ENCODE measurements around the gene GALNT10.

Gene GALNT10

GRCh38 chr5:154214371-154215106 lies 24.0 kb downstream of the GALNT10 start:
- no peak overlapping the region for H2BK12ac ChIP-seq (ENCODE audit: low read length)
- no peak overlapping the region for H2BK120ac ChIP-seq (ENCODE audit: low read depth, low read length)
- H3K4me3 ChIP-seq (ENCODE audit: low read length in 2 of 2) = no peak overlapping the region
- H3K27ac ChIP-seq (replicated peaks; ENCODE audit: low read length) = no peak overlapping the region
- no peak overlapping the region for H3K14ac ChIP-seq (ENCODE audit: low read length)
- H4K91ac ChIP-seq (ENCODE audit: low read depth, low read length, poor library complexity) = no peak overlapping the region
- peaks cover 2 to 9% of the 10 kb centered on the region in 2 donors for H3K4me1 ChIP-seq (ENCODE audit: control insufficient read depth in 2 of 2, insufficient read depth in 1 of 2, low read depth in 1 of 2, low read length in 2 of 2)
- H3K9ac ChIP-seq (ENCODE audit: low read depth, low read length, poor library complexity) = no peak overlapping the region
- H3K18ac ChIP-seq (ENCODE audit: low read length) = no peak overlapping the region
- no peaks in the 10 kb centered on the region for H3K27me3 ChIP-seq (ENCODE audit: control insufficient read depth in 3 of 3, insufficient read depth in 3 of 3, low read depth in 1 of 3, low read length in 3 of 3)
- no peak overlapping the region for H3K4ac ChIP-seq (ENCODE audit: low read length)
- H2BK5ac ChIP-seq (ENCODE audit: low read length) = no peak overlapping the region
- peaks cover 0 to 2% of the 10 kb centered on the region in 2 donors for H3K9me3 ChIP-seq (replicated peaks in 1 of 2; ENCODE audit: control insufficient read depth in 2 of 2, insufficient read depth in 1 of 2, low read depth in 1 of 2, low read length in 2 of 2)
- H3K23ac ChIP-seq (ENCODE audit: low read depth, low read length, poor library complexity) = no peak overlapping the region
- WGBS, 2 donors (ENCODE audit: extremely low coverage in 2 of 2, insufficient read length in 2 of 2, insufficient replicate concordance in 1 of 2) = no CpG with 5 or more reads among the region's 5 CpGs
- no peak overlapping the region for H2AFZ ChIP-seq (ENCODE audit: low read length)
- H2AK5ac ChIP-seq (ENCODE audit: low read depth, low read length) = no peak overlapping the region
- no peak overlapping the region for H4K8ac ChIP-seq (ENCODE audit: low read depth, low read length)
- DNase-seq (ENCODE audit: low spot score) = no peak
- no peak overlapping the region for H3K4me2 ChIP-seq (ENCODE audit: insufficient read depth, low read length, poor library complexity, severe bottlenecking)
- no peak overlapping the region for H2BK15ac ChIP-seq (ENCODE audit: low read length)
- no peaks in the 10 kb centered on the region for H3K79me1 ChIP-seq (ENCODE audit: low read depth, low read length)
- peaks cover 2 to 19% of the 10 kb centered on the region in 2 donors for H3K36me3 ChIP-seq (replicated peaks in 1 of 2; ENCODE audit: control insufficient read depth in 2 of 2, insufficient read depth in 2 of 2, low read length in 2 of 2)

DNA sequence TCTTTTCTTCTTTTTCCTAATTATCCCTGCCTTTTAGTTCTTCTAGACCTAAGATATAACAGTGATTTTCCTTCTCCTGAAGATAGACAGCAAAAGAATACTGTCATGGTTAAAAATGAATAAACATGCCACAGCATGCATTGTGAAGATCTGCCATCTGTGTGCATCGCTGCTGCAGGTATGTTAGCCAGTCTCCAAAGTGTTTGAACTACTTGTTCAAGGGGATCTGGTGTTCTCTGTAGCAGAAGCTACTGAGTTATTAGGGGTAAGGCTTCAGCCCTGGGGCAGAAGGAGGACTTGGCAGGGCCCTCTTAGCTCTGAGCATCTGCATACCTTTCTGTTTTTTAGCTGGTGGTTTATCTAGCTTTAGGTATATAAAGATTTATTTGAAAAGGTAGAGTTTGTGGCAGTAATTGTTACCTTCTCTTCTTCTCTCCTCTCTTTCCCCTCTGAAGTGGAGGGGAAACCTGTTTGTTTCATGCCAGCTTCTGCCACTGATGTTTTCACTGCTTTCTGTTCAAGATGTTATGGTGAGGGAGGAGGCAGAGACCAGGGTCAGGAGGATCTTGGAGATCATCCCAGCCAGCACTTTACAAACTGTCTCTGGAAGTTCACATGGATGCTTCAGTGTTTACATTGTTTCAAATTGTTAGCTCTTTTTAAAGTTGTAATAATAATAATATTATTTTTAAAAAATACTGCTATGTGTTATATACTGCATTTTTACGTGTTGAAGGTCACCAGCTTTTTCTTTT lies 25.2 kb downstream of the GALNT10 start:
- peaks cover 0 to 29% of the 10 kb centered on the region in 2 donors for H3K36me3 ChIP-seq (replicated peaks in 1 of 2; ENCODE audit: control insufficient read depth in 2 of 2, insufficient read depth in 2 of 2, low read length in 2 of 2)
- no peaks in the 10 kb centered on the region for H3K9me3 ChIP-seq (replicated peaks in 1 of 2; ENCODE audit: control insufficient read depth in 2 of 2, insufficient read depth in 1 of 2, low read depth in 1 of 2, low read length in 2 of 2)
- H2BK12ac ChIP-seq (ENCODE audit: low read length) = no peak overlapping the region
- H3K4ac ChIP-seq (ENCODE audit: low read length) = no peak overlapping the region
- no peak for DNase-seq (ENCODE audit: low spot score)
- no peak overlapping the region for H2BK15ac ChIP-seq (ENCODE audit: low read length)
- no peak overlapping the region for H3K18ac ChIP-seq (ENCODE audit: low read length)
- H3K4me2 ChIP-seq (ENCODE audit: insufficient read depth, low read length, poor library complexity, severe bottlenecking) = no peak overlapping the region
- H3K27me3 ChIP-seq (ENCODE audit: control insufficient read depth in 3 of 3, insufficient read depth in 3 of 3, low read depth in 1 of 3, low read length in 3 of 3) = no peaks in the 10 kb centered on the region
- no peak overlapping the region for H4K8ac ChIP-seq (ENCODE audit: low read depth, low read length)
- WGBS, 2 donors (ENCODE audit: extremely low coverage in 2 of 2, insufficient read length in 2 of 2, insufficient replicate concordance in 1 of 2) = no CpG with 5 or more reads among the region's 2 CpGs
- H4K91ac ChIP-seq (ENCODE audit: low read depth, low read length, poor library complexity) = no peak overlapping the region
- H2BK5ac ChIP-seq (ENCODE audit: low read length) = no peak overlapping the region
- H2BK120ac ChIP-seq (ENCODE audit: low read depth, low read length) = no peak overlapping the region
- H3K4me1 ChIP-seq (ENCODE audit: control insufficient read depth in 2 of 2, insufficient read depth in 1 of 2, low read depth in 1 of 2, low read length in 2 of 2) = peaks cover 3 to 10% of the 10 kb centered on the region in 2 donors
- no peak overlapping the region for H2AK5ac ChIP-seq (ENCODE audit: low read depth, low read length)
- H3K79me1 ChIP-seq (ENCODE audit: low read depth, low read length) = no peaks in the 10 kb centered on the region
- H3K27ac ChIP-seq (replicated peaks; ENCODE audit: low read length) = no peak overlapping the region
- no peak overlapping the region for H2AFZ ChIP-seq (ENCODE audit: low read length)
- no peak overlapping the region for H3K9ac ChIP-seq (ENCODE audit: low read depth, low read length, poor library complexity)
- H3K14ac ChIP-seq (ENCODE audit: low read length) = no peak overlapping the region
- H3K23ac ChIP-seq (ENCODE audit: low read depth, low read length, poor library complexity) = no peak overlapping the region
- H3K4me3 ChIP-seq (ENCODE audit: low read length in 2 of 2) = no peak overlapping the region

DNA sequence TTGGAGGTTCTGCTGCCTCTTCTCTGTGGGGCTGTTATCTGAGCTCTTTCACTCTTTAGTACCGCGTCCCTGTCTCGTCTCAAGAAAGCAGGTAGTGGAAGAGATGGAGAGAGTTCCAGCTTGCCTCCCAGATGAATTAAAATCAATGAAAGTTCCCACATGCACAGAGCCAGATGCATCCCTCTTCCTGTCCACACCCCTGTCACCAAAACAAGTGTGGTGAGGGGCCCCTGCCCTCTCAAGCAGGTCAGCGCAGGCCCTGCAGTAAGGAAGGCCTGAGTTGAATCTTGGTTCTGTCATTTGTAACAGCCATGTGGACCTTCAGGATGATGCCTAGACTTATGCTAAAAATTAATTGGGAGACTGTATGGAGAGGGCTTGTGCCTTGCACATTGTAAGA lies 26.9 kb downstream of the GALNT10 start:
- Histone ChIP-seq H2AFZ (ENCODE audit: low read length) (no peak overlapping the region), H3K4me3 (ENCODE audit: low read length in 2 of 2) (no peak overlapping the region), H4K91ac (ENCODE audit: low read depth, low read length, poor library complexity) (no peak overlapping the region), H3K18ac (ENCODE audit: low read length) (no peak overlapping the region), H3K4me2 (ENCODE audit: insufficient read depth, low read length, poor library complexity, severe bottlenecking) (no peak overlapping the region), H3K4me1 (ENCODE audit: control insufficient read depth in 2 of 2, insufficient read depth in 1 of 2, low read depth in 1 of 2, low read length in 2 of 2) (peaks cover 6 to 15% of the 10 kb centered on the region in 2 donors), H3K27me3 (ENCODE audit: control insufficient read depth in 3 of 3, insufficient read depth in 3 of 3, low read depth in 1 of 3, low read length in 3 of 3) (no peaks in the 10 kb centered on the region), H2BK15ac (ENCODE audit: low read length) (no peak overlapping the region), H3K9ac (ENCODE audit: low read depth, low read length, poor library complexity) (no peak overlapping the region), H3K27ac (replicated peaks; ENCODE audit: low read length) (no peak overlapping the region), H2AK5ac (ENCODE audit: low read depth, low read length) (no peak overlapping the region), H3K14ac (ENCODE audit: low read length) (no peak overlapping the region), H2BK12ac (ENCODE audit: low read length) (no peak overlapping the region), H3K4ac (ENCODE audit: low read length) (no peak overlapping the region), H2BK5ac (ENCODE audit: low read length) (no peak overlapping the region), H3K79me1 (ENCODE audit: low read depth, low read length) (no peaks in the 10 kb centered on the region), H2BK120ac (ENCODE audit: low read depth, low read length) (no peak overlapping the region), H4K8ac (ENCODE audit: low read depth, low read length) (no peak overlapping the region), H3K9me3 (replicated peaks in 1 of 2; ENCODE audit: control insufficient read depth in 2 of 2, insufficient read depth in 1 of 2, low read depth in 1 of 2, low read length in 2 of 2) (no peaks in the 10 kb centered on the region), H3K23ac (ENCODE audit: low read depth, low read length, poor library complexity) (no peak overlapping the region), H3K36me3 (replicated peaks in 1 of 2; ENCODE audit: control insufficient read depth in 2 of 2, insufficient read depth in 2 of 2, low read length in 2 of 2) (peaks cover 0 to 18% of the 10 kb centered on the region in 2 donors)
- DNase-seq (ENCODE audit: low spot score) = no peak
- WGBS, 2 donors (ENCODE audit: extremely low coverage in 2 of 2, insufficient read length in 2 of 2, insufficient replicate concordance in 1 of 2) = no CpG with 5 or more reads among the region's 4 CpGs

DNA sequence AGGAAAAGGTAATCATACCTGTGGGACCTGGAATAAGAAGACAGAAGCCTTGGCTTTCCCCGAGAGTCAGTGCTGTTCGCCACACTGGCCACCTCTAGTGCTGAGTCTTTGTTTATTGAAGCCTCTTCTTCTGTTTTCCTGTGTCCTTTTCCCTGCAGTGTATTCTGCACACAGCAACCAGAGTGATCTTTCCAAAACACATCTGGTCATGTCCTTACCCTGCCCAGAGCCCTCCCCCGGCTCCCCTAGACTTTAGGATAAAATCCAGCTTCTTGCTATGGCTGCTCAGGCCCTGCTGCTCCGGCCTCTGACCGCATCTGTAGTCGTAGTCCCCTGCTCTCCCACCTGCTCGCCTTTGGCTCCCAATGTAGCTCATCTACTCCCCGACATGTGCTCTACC lies 28.3 kb downstream of the GALNT10 start:
- peaks cover 6 to 15% of the 10 kb centered on the region in 2 donors for H3K4me1 ChIP-seq (ENCODE audit: control insufficient read depth in 2 of 2, insufficient read depth in 1 of 2, low read depth in 1 of 2, low read length in 2 of 2)
- no peak overlapping the region for H2AFZ ChIP-seq (ENCODE audit: low read length)
- no peak overlapping the region for H4K8ac ChIP-seq (ENCODE audit: low read depth, low read length)
- H3K14ac ChIP-seq (ENCODE audit: low read length) = no peak overlapping the region
- peak overlapping the region; percentile 11 for H3K18ac ChIP-seq (ENCODE audit: low read length)
- no peak overlapping the region for H3K27ac ChIP-seq (replicated peaks; ENCODE audit: low read length)
- H3K9ac ChIP-seq (ENCODE audit: low read depth, low read length, poor library complexity) = no peak overlapping the region
- H4K91ac ChIP-seq (ENCODE audit: low read depth, low read length, poor library complexity) = no peak overlapping the region
- H3K4me2 ChIP-seq (ENCODE audit: insufficient read depth, low read length, poor library complexity, severe bottlenecking) = no peak overlapping the region
- no CpG with 5 or more reads among the region's 8 CpGs for WGBS, 2 donors (ENCODE audit: extremely low coverage in 2 of 2, insufficient read length in 2 of 2, insufficient replicate concordance in 1 of 2)
- H3K79me1 ChIP-seq (ENCODE audit: low read depth, low read length) = no peaks in the 10 kb centered on the region
- no peak overlapping the region for H2BK12ac ChIP-seq (ENCODE audit: low read length)
- no peak overlapping the region for H3K4ac ChIP-seq (ENCODE audit: low read length)
- H2BK120ac ChIP-seq (ENCODE audit: low read depth, low read length) = no peak overlapping the region
- DNase-seq (ENCODE audit: low spot score) = no peak
- no peaks in the 10 kb centered on the region for H3K27me3 ChIP-seq (ENCODE audit: control insufficient read depth in 3 of 3, insufficient read depth in 3 of 3, low read depth in 1 of 3, low read length in 3 of 3)
- H3K23ac ChIP-seq (ENCODE audit: low read depth, low read length, poor library complexity) = no peak overlapping the region
- H3K9me3 ChIP-seq (replicated peaks in 1 of 2; ENCODE audit: control insufficient read depth in 2 of 2, insufficient read depth in 1 of 2, low read depth in 1 of 2, low read length in 2 of 2) = no peaks in the 10 kb centered on the region
- H2AK5ac ChIP-seq (ENCODE audit: low read depth, low read length) = peak overlapping the region; percentile 40
- peaks cover 0 to 18% of the 10 kb centered on the region in 2 donors for H3K36me3 ChIP-seq (replicated peaks in 1 of 2; ENCODE audit: control insufficient read depth in 2 of 2, insufficient read depth in 2 of 2, low read length in 2 of 2)
- no peak overlapping the region for H2BK5ac ChIP-seq (ENCODE audit: low read length)
- H3K4me3 ChIP-seq (ENCODE audit: low read length in 2 of 2) = no peak overlapping the region
- H2BK15ac ChIP-seq (ENCODE audit: low read length) = no peak overlapping the region
